Kidney (tissue), 14 donors: Measurements from ENCODE around the gene DCLK1. TPM values are rescaled to one million over a fixed set of nuclear protein-coding genes. Genes with fewer than 3 reads are reported as not detected.

Experiments used
- DNase-seq, 5 donors: peaks; one replicate each; pipeline ENCODE4 v3.0.0-alpha.2; 2013 to 2020
- FAIRE-seq: peaks from 2 replicates; lab custom pipeline; 2012; peaks lifted over from hg19 to GRCh38; lab: Jason Lieb, UNC
- H3K27ac ChIP-seq, 2 donors: one replicate each; pipeline ENCODE4 v1.7.0; 2013; ENCODE audit warnings: low read depth in 2 of 2, low read length in 2 of 2, inconsistent platforms in 1 of 2
- H3K27me3 ChIP-seq: one replicate; pipeline ENCODE4 v1.7.1; 2013; ENCODE audit warnings: low read length, inconsistent platforms; ENCODE audit not compliant: control insufficient read depth, insufficient read depth
- H3K36me3 ChIP-seq, 3 donors: one replicate each; pipeline versions ENCODE4 v1.7.0 to v1.7.1; 2013; ENCODE audit warnings: low read length in 3 of 3, control low read depth in 1 of 3, inconsistent platforms in 1 of 3; ENCODE audit not compliant: insufficient read depth in 3 of 3, control insufficient read depth in 2 of 3
- H3K4me1 ChIP-seq, 3 donors: one replicate each; pipeline versions ENCODE4 v1.7.0 to v1.7.1; 2013; ENCODE audit warnings: low read length in 3 of 3, inconsistent platforms in 1 of 3, low read depth in 1 of 3; ENCODE audit not compliant: control insufficient read depth in 2 of 3, insufficient read depth in 2 of 3
- H3K4me3 ChIP-seq, 3 donors: one replicate each; pipeline versions ENCODE4 v1.7.0 to v1.8.1; 2013; ENCODE audit warnings: low read length in 3 of 3, control low read depth in 1 of 3, inconsistent platforms in 1 of 3
- H3K9ac ChIP-seq, 3 donors: one replicate each; pipeline versions ENCODE4 v1.7.0 to v1.7.1; 2013; ENCODE audit warnings: low read length in 3 of 3, control low read depth in 1 of 3, inconsistent platforms in 1 of 3
- H3K9me3 ChIP-seq, 3 donors: one replicate each; pipeline versions ENCODE4 v1.7.0 to v1.7.1; 2013; ENCODE audit warnings: low read length in 3 of 3, control low read depth in 1 of 3, inconsistent platforms in 1 of 3; ENCODE audit not compliant: control insufficient read depth in 2 of 3, insufficient read depth in 1 of 3
- CTCF ChIP-seq: IDR thresholded peaks from 3 replicates; pipeline ENCODE4 v1.5.1; 2012; ENCODE audit warnings: mild to moderate bottlenecking, moderate library complexity, borderline replicate concordance; ENCODE audit not compliant: insufficient read depth; ENCODE audit errors: extremely low read depth
- intact Hi-C: fragments of 100-400 bp; cut with DNase I; formaldehyde crosslinking; loops from one replicate; pipeline ENCODE4 v1.11.1; 2022
- polyA plus RNA-seq: library from polyadenylated mRNA; stranded (reverse); fragments of 350-450 nt; fragmentation: Illumina TruSeq; extraction: RNeasy Lipid Tissue Mini Kit (QIAGEN cat#74804); gene quantifications from one replicate; pipeline ENCODE4 v1.2.3, GENCODE V29; 2014; ENCODE audit warnings: low read depth, low replicate concordance; ENCODE audit not compliant: insufficient read depth
- total RNA-seq: library from RNA; stranded (reverse); fragmentation: NEBNext Ultra II Directional; extraction: Animal tissue kit (Norgen Biotek cat#: 25700); gene quantifications from one replicate; pipeline ENCODE4 v1.2.1, GENCODE V29; 2021
- donor health status: control.
- donor health status: control.
- donor health status: control.
- donor health status: control.
- donor health status: control.
- donor health status: DM: yes; HTN: yes; CAD: no.
- donor health status: Normal renal cell carcinoma (clear cell type).

Gene DCLK1
- total and polyA plus RNA-seq, 2 donors from 2014 or later = 0.73 to 8.3 TPM

DNA sequence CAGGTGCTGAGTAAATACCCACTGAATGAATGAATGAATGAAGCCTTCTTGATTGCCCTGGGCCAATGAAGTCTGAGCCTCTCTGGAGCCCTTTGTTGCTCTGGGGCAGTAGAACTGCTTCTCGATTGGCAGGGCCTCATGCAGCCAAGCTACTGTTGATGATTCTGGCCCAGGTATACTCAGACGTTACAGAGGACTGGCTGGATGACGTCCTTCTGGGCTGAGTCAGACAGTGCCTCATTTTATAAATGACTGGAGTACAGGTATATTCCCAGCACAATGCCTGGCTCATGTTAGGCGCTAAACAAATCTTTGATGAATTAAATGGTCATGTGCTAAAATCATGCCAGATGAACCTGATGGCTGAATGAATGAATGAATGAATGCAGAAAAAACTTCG, 410.9 kb downstream of the DCLK1 start:
- Histone ChIP-seq H3K27ac (no peak overlapping the region), H3K36me3 (no peaks in the 10 kb centered on the region), H3K27me3 (no peaks in the 10 kb centered on the region), H3K9ac (no peak overlapping the region), H3K4me3 (no peak overlapping the region), H3K9me3 (no peaks in the 10 kb centered on the region), H3K4me1 (no peaks in the 10 kb centered on the region)
- TF ChIP-seq CTCF = no peak
- DNase-seq = no peak
- intact Hi-C loops = no loop called here
- FAIRE-seq = no peak

Other genes with a start within 250 kb of the DCLK1 start
- 0.54 TPM for gene SOHLH2, start 83.2 kb upstream of the DCLK1 start, total RNA-seq
- gene SOHLH2, start 83.2 kb upstream of the DCLK1 start, polyA plus RNA-seq = 0.17 TPM
- 1.5 TPM for gene CCDC169, start 166.4 kb upstream of the DCLK1 start, total RNA-seq
- 2.5 TPM for gene CCDC169, start 166.4 kb upstream of the DCLK1 start, polyA plus RNA-seq
- gene SPART, start 215.0 kb upstream of the DCLK1 start, total RNA-seq = 66.1 TPM
- 47.8 TPM for gene SPART, start 215.0 kb upstream of the DCLK1 start, polyA plus RNA-seq